GM10248 (cell line): ENCODE results near the gene PHF21B.
"Not testable (repeated sequence)": the region's sequence is repeated elsewhere in the genome, so short reads cannot be mapped to it uniquely, and the experiment has no call there.

ENCODE experiments used
- CTCF ChIA-PET: fragments of 300-600 bp; sonication (Branson Sonifier 250); formaldehyde crosslinking; extraction: SDS; loops from one replicate; lab custom pipeline; 2021; ENCODE audit warnings: antibody characterized with exemption; lab: Yijun Ruan, JAX
- POLR2A ChIA-PET: fragments of 350-650 bp; sonication (Branson Sonifier 250); formaldehyde crosslinking; extraction: SDS; loops from one replicate; lab custom pipeline; 2020; ENCODE audit warnings: antibody characterized with exemption; lab: Yijun Ruan, JAX
- DNase-seq: peaks from one replicate; pipeline ENCODE4 v3.0.0; 2012; ENCODE audit errors: extremely low spot score
- TF ChIP-seq, protein P1 (sequence below): IDR thresholded peaks from 2 replicates; pipeline ENCODE4 v1.5.1; 2012; ENCODE audit warnings: mild to moderate bottlenecking, low read depth; ENCODE audit errors: extremely low read depth, missing control alignments, control extremely low read depth

Gene PHF21B

DNA sequence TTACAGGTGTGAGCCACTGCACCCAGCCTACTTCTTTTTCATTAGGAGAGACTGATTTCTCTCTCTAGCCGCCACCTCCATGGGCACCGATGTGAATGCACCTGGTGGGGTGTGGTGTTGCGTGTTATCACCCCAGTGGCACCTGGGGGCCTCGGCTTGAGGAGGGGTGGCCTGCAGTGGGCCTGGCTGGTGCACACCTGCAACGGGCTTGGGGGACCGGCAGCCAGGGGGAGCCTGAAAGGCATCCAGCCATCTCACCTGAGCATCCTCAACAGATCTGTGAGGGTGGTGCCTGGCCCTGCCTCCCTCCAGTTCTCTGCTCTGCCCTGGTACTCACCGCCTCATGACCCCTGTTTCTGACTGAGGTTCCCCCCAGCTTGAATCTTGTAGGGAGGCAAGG is 148.6 kb downstream of the PHF21B start:
- CTCF ChIA-PET, result no interaction called here
- TF ChIP-seq, protein P1, sequence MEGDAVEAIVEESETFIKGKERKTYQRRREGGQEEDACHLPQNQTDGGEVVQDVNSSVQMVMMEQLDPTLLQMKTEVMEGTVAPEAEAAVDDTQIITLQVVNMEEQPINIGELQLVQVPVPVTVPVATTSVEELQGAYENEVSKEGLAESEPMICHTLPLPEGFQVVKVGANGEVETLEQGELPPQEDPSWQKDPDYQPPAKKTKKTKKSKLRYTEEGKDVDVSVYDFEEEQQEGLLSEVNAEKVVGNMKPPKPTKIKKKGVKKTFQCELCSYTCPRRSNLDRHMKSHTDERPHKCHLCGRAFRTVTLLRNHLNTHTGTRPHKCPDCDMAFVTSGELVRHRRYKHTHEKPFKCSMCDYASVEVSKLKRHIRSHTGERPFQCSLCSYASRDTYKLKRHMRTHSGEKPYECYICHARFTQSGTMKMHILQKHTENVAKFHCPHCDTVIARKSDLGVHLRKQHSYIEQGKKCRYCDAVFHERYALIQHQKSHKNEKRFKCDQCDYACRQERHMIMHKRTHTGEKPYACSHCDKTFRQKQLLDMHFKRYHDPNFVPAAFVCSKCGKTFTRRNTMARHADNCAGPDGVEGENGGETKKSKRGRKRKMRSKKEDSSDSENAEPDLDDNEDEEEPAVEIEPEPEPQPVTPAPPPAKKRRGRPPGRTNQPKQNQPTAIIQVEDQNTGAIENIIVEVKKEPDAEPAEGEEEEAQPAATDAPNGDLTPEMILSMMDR, result no peak
- DNase-seq, result no peak
- POLR2A ChIA-PET, result no interaction called here

GRCh38 chr22:44860311-44860710 is 149.5 kb downstream of the PHF21B start:
- TF ChIP-seq, protein P1, result no peak
- POLR2A ChIA-PET, result no interaction called here
- DNase-seq, result no peak
- CTCF ChIA-PET, result no interaction called here

DNA sequence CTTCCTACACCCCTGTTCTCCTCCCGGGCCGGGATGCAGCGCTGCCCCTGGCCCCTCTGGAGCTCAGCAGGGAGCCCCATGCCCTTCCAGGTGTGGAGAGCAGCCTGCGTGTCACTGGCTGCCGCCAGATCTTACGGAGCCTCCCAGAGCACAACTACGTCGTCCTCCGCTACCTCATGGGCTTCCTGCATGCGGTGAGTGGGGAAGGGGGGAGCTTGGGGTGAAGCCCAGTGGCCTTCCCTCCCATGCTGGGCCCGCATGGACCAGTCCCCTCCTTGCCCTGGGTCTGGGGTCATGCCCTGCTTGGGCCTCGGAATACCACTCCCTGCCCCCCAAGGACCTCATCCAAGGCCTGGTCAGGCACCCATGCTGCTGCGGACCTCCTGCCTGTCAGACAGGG is 150.2 kb downstream of the PHF21B start:
- ChIA-PET CTCF (no interaction called here), POLR2A (no interaction called here)
- DNase-seq, result no peak
- TF ChIP-seq, protein P1, result no peak

DNA sequence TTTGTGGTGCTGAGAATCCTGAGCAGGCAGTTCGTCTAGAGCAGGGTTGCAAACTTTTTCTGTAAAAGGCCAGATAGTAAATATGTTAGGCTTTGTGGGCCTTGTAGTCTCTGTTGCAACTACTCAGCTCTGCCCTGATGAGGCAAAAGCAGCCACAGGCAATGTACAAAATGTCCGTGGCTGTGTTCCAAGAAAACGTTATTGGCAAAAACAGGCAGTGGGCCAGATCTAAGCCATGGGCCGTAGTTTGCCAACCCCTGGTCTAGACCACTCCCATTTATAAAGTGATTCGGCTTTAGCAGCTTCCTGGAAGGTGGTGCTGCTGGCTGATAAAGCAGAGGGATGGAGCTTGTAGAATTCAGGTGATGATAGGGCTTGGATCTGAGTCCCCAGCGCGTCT is 151.0 kb downstream of the PHF21B start:
- CTCF ChIA-PET, DNase-seq, POLR2A ChIA-PET: not testable (repeated sequence)

DNA sequence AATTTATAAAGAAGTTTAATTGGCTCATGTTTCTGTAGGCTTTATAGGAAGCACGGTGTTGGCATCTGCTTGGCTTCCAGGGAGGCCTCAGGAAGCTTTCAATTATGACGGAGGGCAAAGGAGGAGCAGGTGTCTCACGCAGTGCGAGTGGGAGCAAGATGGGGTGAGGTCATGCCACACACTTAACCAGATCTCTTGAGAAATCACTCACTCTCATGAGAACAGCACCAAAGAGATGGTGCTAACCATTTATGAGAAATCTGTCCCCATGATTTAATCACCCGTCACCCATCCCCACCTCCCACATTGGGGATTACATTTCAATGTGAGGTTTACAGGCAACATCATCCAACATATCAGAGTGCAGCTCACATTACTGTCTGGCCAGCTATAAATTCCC is 153.9 kb downstream of the PHF21B start:
- CTCF ChIA-PET, result no interaction called here
- POLR2A ChIA-PET, result no interaction called here
- TF ChIP-seq, protein P1, result no peak
- no peak for DNase-seq

GRCh38 chr22:44854641-44855040 is 155.2 kb downstream of the PHF21B start:
- DNase-seq, CTCF ChIA-PET, POLR2A ChIA-PET: not testable (repeated sequence)

- no peak for DNase-seq
- TF ChIP-seq, protein P1, result no peak
- ChIA-PET POLR2A (no interaction called here), CTCF (no interaction called here)
These were observed 158.9 kb downstream of the PHF21B start for GRCh38 chr22:44850946-44851345.

DNA sequence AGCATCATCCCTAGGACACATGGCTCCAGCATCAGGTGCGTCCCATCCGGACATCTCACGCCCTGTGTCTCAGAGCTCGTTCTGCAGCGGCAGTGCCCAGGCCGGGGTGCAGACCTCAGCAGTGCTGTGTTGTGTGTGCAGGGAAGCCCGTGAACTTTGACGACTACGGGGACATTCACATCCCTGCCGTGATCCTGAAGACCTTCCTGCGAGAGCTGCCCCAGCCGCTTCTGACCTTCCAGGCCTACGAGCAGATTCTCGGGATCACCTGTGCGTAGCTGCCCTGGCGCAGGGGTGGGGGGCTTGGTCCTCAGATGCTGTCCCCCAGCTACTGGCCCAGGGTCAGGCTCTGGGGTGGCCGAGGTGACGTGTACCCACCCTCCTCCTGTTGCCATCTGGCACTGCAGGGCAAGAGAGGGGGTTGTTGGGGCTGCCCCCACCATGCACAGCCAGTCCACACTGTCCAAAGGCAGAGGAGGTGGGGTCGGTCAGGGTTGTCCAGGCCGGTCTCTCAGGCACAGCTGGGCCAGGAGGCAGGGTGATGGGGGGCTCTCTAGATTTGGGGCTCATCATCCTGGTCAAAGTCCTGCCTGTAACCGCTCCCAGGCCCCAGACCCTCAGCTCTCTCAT is 160.9 kb downstream of the PHF21B start:
- no peak for DNase-seq
- CTCF ChIA-PET, result interaction anchor here (0.7 to 1.6 kb wide), 2 partner anchors 21 to 48 kb away, joined by 3 read pairs; no protein-coding TSS in a partner anchor
- POLR2A ChIA-PET, result no interaction called here
- TF ChIP-seq, protein P1, result no peak
